K562 (cell line): ENCODE measurements around the gene WWOX.

Source experiments
- MAFG ChIP-seq: fragments of 450-650 bp; conservative IDR thresholded peaks from 2 replicates; pipeline ENCODE4 v1.6.1; 2016; ENCODE audit warnings: missing genetic modification characterization, missing compliant biosample characterization
- POLR2AphosphoS2 ChIP-seq: IDR thresholded peaks from 2 replicates; pipeline ENCODE4 v1.6.1; 2012; ENCODE audit warnings: low read length, improper control_type of control experiment
- TF ChIP-seq, protein P1 (sequence below): fragments of 150-350 bp; conservative IDR thresholded peaks from 2 replicates; pipeline ENCODE4 v1.6.1; 2014; ENCODE audit warnings: low read length
- TF ChIP-seq, protein P2 (sequence below), 3 experiments: IDR thresholded peaks in 2 of 3; conservative IDR thresholded peaks in 1 of 3; 2 replicates each; pipeline ENCODE4 v1.5.1; 2011 to 2012; ENCODE audit warnings: low read length in 3 of 3, mild to moderate bottlenecking in 3 of 3, control low read depth in 2 of 3, improper control_type of control experiment in 1 of 3, inconsistent platforms in 1 of 3, low read depth in 1 of 3, mixed read lengths in 1 of 3, moderate library complexity in 1 of 3; ENCODE audit not compliant: insufficient read depth in 2 of 3

DNA sequence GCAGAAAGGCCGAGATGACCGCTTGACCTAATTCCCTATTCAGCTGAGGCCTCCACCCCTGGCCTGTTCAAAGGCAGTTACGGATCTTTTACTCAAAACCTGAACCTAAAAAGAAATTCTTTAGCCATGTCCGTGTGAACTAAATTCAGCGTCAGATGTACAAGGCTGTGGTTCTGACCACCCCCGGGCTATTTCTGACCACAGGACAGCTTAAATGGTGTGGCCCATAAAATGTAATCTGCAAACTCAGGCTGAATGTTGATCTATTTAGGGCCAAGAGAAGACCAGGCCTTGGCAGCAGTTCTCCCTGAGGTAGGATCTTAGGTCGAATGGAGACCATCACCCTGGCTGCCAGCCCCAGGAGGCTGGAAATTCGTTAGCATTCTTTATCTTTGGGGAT, 485.5 kb downstream of the WWOX start:
- TF ChIP-seq MAFG (tag) (no peak), POLR2AphosphoS2 (no peak)
- TF ChIP-seq, protein P1, sequence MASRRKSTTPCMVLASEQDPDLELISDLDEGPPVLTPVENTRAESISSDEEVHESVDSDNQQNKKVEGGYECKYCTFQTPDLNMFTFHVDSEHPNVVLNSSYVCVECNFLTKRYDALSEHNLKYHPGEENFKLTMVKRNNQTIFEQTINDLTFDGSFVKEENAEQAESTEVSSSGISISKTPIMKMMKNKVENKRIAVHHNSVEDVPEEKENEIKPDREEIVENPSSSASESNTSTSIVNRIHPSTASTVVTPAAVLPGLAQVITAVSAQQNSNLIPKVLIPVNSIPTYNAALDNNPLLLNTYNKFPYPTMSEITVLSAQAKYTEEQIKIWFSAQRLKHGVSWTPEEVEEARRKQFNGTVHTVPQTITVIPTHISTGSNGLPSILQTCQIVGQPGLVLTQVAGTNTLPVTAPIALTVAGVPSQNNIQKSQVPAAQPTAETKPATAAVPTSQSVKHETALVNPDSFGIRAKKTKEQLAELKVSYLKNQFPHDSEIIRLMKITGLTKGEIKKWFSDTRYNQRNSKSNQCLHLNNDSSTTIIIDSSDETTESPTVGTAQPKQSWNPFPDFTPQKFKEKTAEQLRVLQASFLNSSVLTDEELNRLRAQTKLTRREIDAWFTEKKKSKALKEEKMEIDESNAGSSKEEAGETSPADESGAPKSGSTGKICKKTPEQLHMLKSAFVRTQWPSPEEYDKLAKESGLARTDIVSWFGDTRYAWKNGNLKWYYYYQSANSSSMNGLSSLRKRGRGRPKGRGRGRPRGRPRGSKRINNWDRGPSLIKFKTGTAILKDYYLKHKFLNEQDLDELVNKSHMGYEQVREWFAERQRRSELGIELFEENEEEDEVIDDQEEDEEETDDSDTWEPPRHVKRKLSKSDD, result no peak
- TF ChIP-seq, protein P2, sequence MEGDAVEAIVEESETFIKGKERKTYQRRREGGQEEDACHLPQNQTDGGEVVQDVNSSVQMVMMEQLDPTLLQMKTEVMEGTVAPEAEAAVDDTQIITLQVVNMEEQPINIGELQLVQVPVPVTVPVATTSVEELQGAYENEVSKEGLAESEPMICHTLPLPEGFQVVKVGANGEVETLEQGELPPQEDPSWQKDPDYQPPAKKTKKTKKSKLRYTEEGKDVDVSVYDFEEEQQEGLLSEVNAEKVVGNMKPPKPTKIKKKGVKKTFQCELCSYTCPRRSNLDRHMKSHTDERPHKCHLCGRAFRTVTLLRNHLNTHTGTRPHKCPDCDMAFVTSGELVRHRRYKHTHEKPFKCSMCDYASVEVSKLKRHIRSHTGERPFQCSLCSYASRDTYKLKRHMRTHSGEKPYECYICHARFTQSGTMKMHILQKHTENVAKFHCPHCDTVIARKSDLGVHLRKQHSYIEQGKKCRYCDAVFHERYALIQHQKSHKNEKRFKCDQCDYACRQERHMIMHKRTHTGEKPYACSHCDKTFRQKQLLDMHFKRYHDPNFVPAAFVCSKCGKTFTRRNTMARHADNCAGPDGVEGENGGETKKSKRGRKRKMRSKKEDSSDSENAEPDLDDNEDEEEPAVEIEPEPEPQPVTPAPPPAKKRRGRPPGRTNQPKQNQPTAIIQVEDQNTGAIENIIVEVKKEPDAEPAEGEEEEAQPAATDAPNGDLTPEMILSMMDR (IDR thresholded peaks at IDR 0.05 in 2 of 3, conservative IDR thresholded peaks at IDR 0.05 in 1 of 3; ENCODE audit: insufficient read depth in 2 of 3, low read depth in 1 of 3, low read length in 3 of 3), result no peak
